GM23248 (cell line): ENCODE measurements around the gene E2F7. TPM values are rescaled to one million over a fixed set of nuclear protein-coding genes. Genes with fewer than 3 reads are reported as not detected.
A peak's percentile ranks its signal among the peaks of the same experiment; 100 is the strongest.
"Not testable (repeated sequence)": the region's sequence is repeated elsewhere in the genome, so short reads cannot be mapped to it uniquely, and the experiment has no call there.

Source experiments
- DNase-seq: peaks from one replicate; pipeline ENCODE4 v3.0.0-alpha.2; 2015
- H2AFZ ChIP-seq: fragments of 200-600 bp; sonication (generic); 2 replicates; pipeline ENCODE4 v1.6.1; 2016; ENCODE audit warnings: antibody characterized with exemption
- H3F3A ChIP-seq: fragments of 200-600 bp; sonication (generic); 2 replicates; pipeline ENCODE4 v1.6.1; 2016; ENCODE audit warnings: mild to moderate bottlenecking, antibody characterized with exemption, mixed run types; ENCODE audit not compliant: insufficient read depth
- H3K27ac ChIP-seq: fragments of 200-600 bp; sonication (generic); 2 replicates; pipeline ENCODE4 v1.5.1; 2016; ENCODE audit warnings: mild to moderate bottlenecking
- H3K27me3 ChIP-seq: fragments of 200-600 bp; sonication (generic); replicated peaks from 2 replicates; pipeline ENCODE4 v1.6.1; 2016; ENCODE audit warnings: mild to moderate bottlenecking; ENCODE audit not compliant: insufficient read depth
- H3K36me3 ChIP-seq: fragments of 200-600 bp; sonication (generic); 2 replicates; pipeline ENCODE4 v1.6.1; 2016; ENCODE audit warnings: low read depth, mild to moderate bottlenecking
- H3K4me1 ChIP-seq: fragments of 200-600 bp; sonication (generic); 2 replicates; pipeline ENCODE4 v1.6.1; 2016; ENCODE audit warnings: mild to moderate bottlenecking; ENCODE audit not compliant: insufficient read depth
- H3K4me2 ChIP-seq: fragments of 200-600 bp; sonication (generic); one replicate; pipeline ENCODE4 v1.6.1; 2016; ENCODE audit warnings: mild to moderate bottlenecking; ENCODE audit not compliant: unreplicated experiment
- H3K4me3 ChIP-seq: fragments of 200-600 bp; sonication (generic); 2 replicates; pipeline ENCODE4 v1.5.1; 2016; ENCODE audit warnings: mild to moderate bottlenecking
- H3K79me2 ChIP-seq: fragments of 200-600 bp; sonication (generic); 2 replicates; pipeline ENCODE4 v1.6.1; 2016; ENCODE audit warnings: mild to moderate bottlenecking; ENCODE audit not compliant: insufficient read depth
- H3K9ac ChIP-seq: fragments of 200-600 bp; sonication (generic); 2 replicates; pipeline ENCODE4 v1.6.1; 2016; ENCODE audit warnings: mild to moderate bottlenecking
- H3K9me2 ChIP-seq: fragments of 200-600 bp; sonication (generic); 2 replicates; pipeline ENCODE4 v1.6.1; 2016; ENCODE audit warnings: mixed run types, mild to moderate bottlenecking, moderate library complexity; ENCODE audit not compliant: insufficient read depth
- H3K9me3 ChIP-seq: fragments of 200-600 bp; sonication (generic); one replicate; pipeline ENCODE4 v1.6.1; 2017; ENCODE audit warnings: low read depth
- H4K20me1 ChIP-seq: fragments of 200-600 bp; sonication (generic); 2 replicates; pipeline ENCODE4 v1.6.0; 2016; ENCODE audit not compliant: insufficient read depth
- EZH2 ChIP-seq: fragments of 200-600 bp; sonication (generic); IDR thresholded peaks from 2 replicates; pipeline ENCODE4 v1.6.1; 2018; ENCODE audit warnings: antibody characterized with exemption, mild to moderate bottlenecking; ENCODE audit not compliant: insufficient read depth, poor library complexity, severe bottlenecking
- EZH2phosphoT487 ChIP-seq: fragments of 200-600 bp; sonication (generic); IDR thresholded peaks from 2 replicates; pipeline ENCODE4 v1.6.1; 2018; ENCODE audit warnings: antibody characterized with exemption, moderate library complexity, mild to moderate bottlenecking, low read depth; ENCODE audit not compliant: insufficient read depth
- WGBS, 2 experiments: methylation state at CpG; one replicate each; pipeline ENCODE4 v1.1.6; 2015 to 2017; ENCODE audit warnings: low lambda C conversion rate in 2 of 2, low coverage in 1 of 2; ENCODE audit errors: missing lambda C conversion rate in 2 of 2; 5-methylcytosine and 5-hydroxymethylcytosine counted together
- in situ Hi-C: fragments of 300-500 bp; cut with MboI; formaldehyde crosslinking; loops from 2 replicates; pipeline ENCODE4 v1.15.0; 2020
- polyA plus RNA-seq: library from polyadenylated mRNA; unstranded; fragments of >200 nt; fragmentation: Nextera tagmentation; extraction: Ambion mirVana; gene quantifications from 2 replicates; pipeline ENCODE4 v1.2.1, GENCODE V29; 2016
- total RNA-seq: library from RNA; depleted of rRNA; stranded (reverse); fragments of >200 nt; shearing (Covaris generic); gene quantifications from 2 replicates; pipeline ENCODE4 v1.2.3, GENCODE V29; 2014

The E2F7 gene
- total and polyA plus RNA-seq, 2 experiments from 2014 or later = 2.5 to 5.7 TPM

DNA sequence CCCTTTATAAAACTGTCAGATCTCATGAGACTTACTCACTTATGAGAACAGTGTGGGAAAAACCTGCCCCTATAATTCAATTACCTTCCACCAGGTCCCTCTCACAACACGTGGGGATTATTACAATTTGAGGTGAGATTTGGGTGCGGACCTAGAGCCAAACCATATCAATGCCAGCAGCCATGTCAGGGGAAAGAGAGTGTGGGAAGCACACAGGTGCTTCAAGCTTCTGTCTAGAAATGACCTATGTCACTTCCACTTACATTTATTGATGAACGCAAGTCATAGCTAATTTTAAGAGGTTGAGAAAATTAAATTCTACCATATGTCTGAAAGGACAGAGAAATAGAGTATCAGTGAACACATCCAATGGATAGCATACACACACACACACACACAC is 32.5 kb upstream of the E2F7 start:
- no peak overlapping the region for H3K27ac ChIP-seq
- no peaks in the 10 kb centered on the region for H3K9me2 ChIP-seq
- H4K20me1 ChIP-seq = no peaks in the 10 kb centered on the region
- in situ Hi-C loops = no loop called here
- peaks cover 8% of the 10 kb centered on the region; the same call in 1 of the 2 replicates for H3F3A ChIP-seq
- H3K9ac ChIP-seq = no peak overlapping the region
- TF ChIP-seq EZH2 (no peak), EZH2phosphoT487 (no peak)
- no peak overlapping the region for H3K4me3 ChIP-seq
- peaks cover 8% of the 10 kb centered on the region for H3K4me1 ChIP-seq
- no peak for DNase-seq
- H3K9me3 ChIP-seq = no peaks in the 10 kb centered on the region
- WGBS, 2 experiments = 95 to 96% methylated on average over 3 of the region's 3 CpGs
- no peaks in the 10 kb centered on the region for H3K36me3 ChIP-seq
- no peaks in the 10 kb centered on the region for H3K27me3 ChIP-seq
- no peak overlapping the region for H2AFZ ChIP-seq
- H3K4me2 ChIP-seq = no peak overlapping the region
- H3K79me2 ChIP-seq = no peaks in the 10 kb centered on the region

- not testable (repeated sequence) for H4K20me1 ChIP-seq
Observed at GRCh38 chr12:77092227-77092626, 26.9 kb upstream of the E2F7 start.

GRCh38 chr12:77089686-77090220 is 24.4 kb upstream of the E2F7 start:
- H3K9ac ChIP-seq = no peak overlapping the region
- no peaks in the 10 kb centered on the region for H3K79me2 ChIP-seq
- WGBS, 2 experiments = 43 to 54% methylated on average over 1 of the region's 1 CpG
- H3F3A ChIP-seq = peaks cover 16% of the 10 kb centered on the region; the same call in 1 of the 2 replicates
- no peaks in the 10 kb centered on the region for H3K36me3 ChIP-seq
- peaks cover 9% of the 10 kb centered on the region for H3K4me1 ChIP-seq
- H2AFZ ChIP-seq = no peak overlapping the region
- in situ Hi-C loops = no loop called here
- no peak for DNase-seq
- no peaks in the 10 kb centered on the region for H4K20me1 ChIP-seq
- no peak overlapping the region for H3K4me3 ChIP-seq
- TF ChIP-seq EZH2phosphoT487 (no peak), EZH2 (no peak)
- no peaks in the 10 kb centered on the region for H3K27me3 ChIP-seq
- no peak overlapping the region for H3K27ac ChIP-seq
- no peaks in the 10 kb centered on the region for H3K9me2 ChIP-seq
- H3K9me3 ChIP-seq = no peaks in the 10 kb centered on the region
- H3K4me2 ChIP-seq = no peak overlapping the region

More at GRCh38 chr12:77092227-77092626, 26.9 kb upstream of the E2F7 start:
- in situ Hi-C loops, H3K9me2 ChIP-seq, H3K27me3 ChIP-seq, H3K4me1 ChIP-seq, H3K4me2 ChIP-seq, H3K79me2 ChIP-seq, H2AFZ ChIP-seq, H3K9ac ChIP-seq, H3K9me3 ChIP-seq, H3K36me3 ChIP-seq, H3K4me3 ChIP-seq, DNase-seq, H3F3A ChIP-seq, H3K27ac ChIP-seq: not testable (repeated sequence)
- 79 to 85% methylated on average over 3 of the region's 3 CpGs for WGBS, 2 experiments

DNA sequence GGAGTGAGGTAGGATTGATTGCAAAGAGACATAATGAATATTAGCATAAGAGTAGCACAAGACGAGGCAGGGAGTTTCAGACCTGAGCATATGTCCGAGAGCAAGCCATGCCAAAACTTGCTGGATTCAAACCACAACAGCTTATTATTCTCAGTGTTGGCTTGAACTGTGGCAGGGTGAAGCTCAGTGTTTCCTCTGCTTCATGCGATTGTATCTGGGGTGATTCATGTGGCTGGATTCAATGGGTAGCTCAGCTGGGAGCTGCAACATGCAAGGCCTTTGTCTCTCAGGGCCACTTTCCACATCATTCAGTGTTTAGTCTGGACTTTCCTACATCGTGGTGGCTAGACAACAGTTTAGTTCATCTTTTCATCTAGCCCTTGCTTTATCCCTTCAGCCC is 22.1 kb upstream of the E2F7 start:
- H3K4me3 ChIP-seq = no peak overlapping the region
- DNase-seq = peak; percentile 75
- H3K36me3 ChIP-seq = no peaks in the 10 kb centered on the region
- H3K9me3 ChIP-seq = no peaks in the 10 kb centered on the region
- no peaks in the 10 kb centered on the region for H3K79me2 ChIP-seq
- peaks cover 16% of the 10 kb centered on the region; the same call in 1 of the 2 replicates for H3F3A ChIP-seq
- no peaks in the 10 kb centered on the region for H3K27me3 ChIP-seq
- H4K20me1 ChIP-seq = no peaks in the 10 kb centered on the region
- 49 to 51% methylated on average over 4 of the region's 4 CpGs for WGBS, 2 experiments
- peak overlapping the region; percentile 9; the same call in 1 of the 2 replicates for H2AFZ ChIP-seq
- no peaks in the 10 kb centered on the region for H3K9me2 ChIP-seq
- H3K27ac ChIP-seq = 0 out of 2 replicates have a peak overlapping the region, but pooled peaks have one; percentile 3
- H3K9ac ChIP-seq = no peak overlapping the region
- TF ChIP-seq EZH2 (no peak), EZH2phosphoT487 (no peak)
- no peak overlapping the region for H3K4me2 ChIP-seq
- in situ Hi-C loops = no loop called here
- peaks cover 9% of the 10 kb centered on the region for H3K4me1 ChIP-seq

DNA sequence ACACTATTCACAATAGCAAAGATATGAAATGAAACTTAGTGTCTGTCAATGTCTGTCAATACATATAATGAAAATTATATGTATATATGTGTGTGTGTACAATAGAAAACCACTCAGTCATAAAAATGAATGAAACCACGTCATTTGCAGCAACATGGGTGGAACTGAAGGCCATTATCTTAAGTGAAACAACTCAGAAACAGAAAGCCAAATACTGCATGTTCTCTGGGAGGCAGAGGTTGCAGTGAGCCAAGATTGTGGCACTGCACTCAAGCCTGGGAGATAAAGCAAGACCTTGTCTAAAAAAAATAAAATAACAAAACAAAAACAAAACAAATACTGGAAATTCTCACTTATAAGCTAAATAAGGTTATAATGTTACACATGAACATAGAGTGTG is 16.7 kb upstream of the E2F7 start:
- no peak overlapping the region for H3K4me3 ChIP-seq
- DNase-seq = no peak
- no peaks in the 10 kb centered on the region for H3K27me3 ChIP-seq
- no peaks in the 10 kb centered on the region for H4K20me1 ChIP-seq
- 0 out of 2 replicates have a peak, but pooled peaks cover under 1% of the 10 kb centered on the region for H3K4me1 ChIP-seq
- no peaks in the 10 kb centered on the region for H3K79me2 ChIP-seq
- H3K36me3 ChIP-seq = no peaks in the 10 kb centered on the region
- no peaks in the 10 kb centered on the region for H3K9me2 ChIP-seq
- no peaks in the 10 kb centered on the region for H3K9me3 ChIP-seq
- H2AFZ ChIP-seq = no peak overlapping the region
- no peak overlapping the region for H3K27ac ChIP-seq
- no peak overlapping the region for H3K4me2 ChIP-seq
- peaks cover 5% of the 10 kb centered on the region; the same call in 1 of the 2 replicates for H3F3A ChIP-seq
- H3K9ac ChIP-seq = no peak overlapping the region
- TF ChIP-seq EZH2 (no peak), EZH2phosphoT487 (no peak)
- WGBS, 2 experiments = 40 to 43% methylated on average over 1 of the region's 1 CpG
- in situ Hi-C loops = no loop called here
